ENCODE data around the gene ASIC3.

ASIC3 gene

DNA sequence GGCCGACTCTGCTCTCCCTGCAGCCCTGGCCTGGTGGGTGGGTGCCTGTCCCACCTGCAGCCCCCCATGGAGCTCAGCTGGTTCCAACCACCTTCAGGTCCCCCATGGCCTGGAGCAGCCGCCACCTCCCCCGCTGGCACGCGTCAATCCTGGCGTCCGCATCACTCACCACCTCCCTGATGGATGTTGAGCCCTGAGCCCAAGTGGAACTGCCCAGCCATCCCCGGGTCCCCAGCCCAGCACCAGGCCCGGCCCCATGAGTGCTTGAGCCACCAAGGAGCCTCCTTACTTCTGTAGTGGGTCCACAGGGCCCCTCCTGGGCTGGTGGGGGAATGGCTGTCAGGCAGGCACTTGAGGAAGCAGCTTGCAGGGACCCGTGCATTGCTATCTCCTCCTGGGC lies 52.6 kb downstream of the ASIC3 start:
- H4K91ac ChIP-seq (ENCODE audit: low read depth, low read length, poor library complexity) = no peak overlapping the region
- H3K27me3 ChIP-seq (ENCODE audit: control insufficient read depth in 3 of 3, insufficient read depth in 3 of 3, low read depth in 1 of 3, low read length in 3 of 3) = no peaks in the 10 kb centered on the region
- no peak overlapping the region for H2BK12ac ChIP-seq (ENCODE audit: low read length)
- H3K27ac ChIP-seq (replicated peaks; ENCODE audit: low read length) = no peak overlapping the region
- peaks cover 7 to 34% of the 10 kb centered on the region in 2 donors for H3K36me3 ChIP-seq (replicated peaks in 1 of 2; ENCODE audit: control insufficient read depth in 2 of 2, insufficient read depth in 2 of 2, low read length in 2 of 2)
- no peak overlapping the region for H3K9ac ChIP-seq (ENCODE audit: low read depth, low read length, poor library complexity)
- H3K4ac ChIP-seq (ENCODE audit: low read length) = no peak overlapping the region
- H3K14ac ChIP-seq (ENCODE audit: low read length) = peak overlapping the region; percentile 38
- no peak overlapping the region for H3K4me2 ChIP-seq (ENCODE audit: insufficient read depth, low read length, poor library complexity, severe bottlenecking)
- H3K9me3 ChIP-seq (replicated peaks in 1 of 2; ENCODE audit: control insufficient read depth in 2 of 2, insufficient read depth in 1 of 2, low read depth in 1 of 2, low read length in 2 of 2) = no peaks in the 10 kb centered on the region
- H4K8ac ChIP-seq (ENCODE audit: low read depth, low read length) = no peak overlapping the region
- no peak overlapping the region for H2BK120ac ChIP-seq (ENCODE audit: low read depth, low read length)
- peaks cover 4 to 10% of the 10 kb centered on the region in 2 donors for H3K4me1 ChIP-seq (ENCODE audit: control insufficient read depth in 2 of 2, insufficient read depth in 1 of 2, low read depth in 1 of 2, low read length in 2 of 2)
- no peak overlapping the region for H2AK5ac ChIP-seq (ENCODE audit: low read depth, low read length)
- no peak overlapping the region for H2BK15ac ChIP-seq (ENCODE audit: low read length)
- H2AFZ ChIP-seq (ENCODE audit: low read length) = no peak overlapping the region
- H3K18ac ChIP-seq (ENCODE audit: low read length) = no peak overlapping the region
- peak overlapping the region; percentile 53 for H2BK5ac ChIP-seq (ENCODE audit: low read length)
- no peak for DNase-seq (ENCODE audit: low spot score)
- H3K23ac ChIP-seq (ENCODE audit: low read depth, low read length, poor library complexity) = no peak overlapping the region
- peaks cover 18% of the 10 kb centered on the region for H3K79me1 ChIP-seq (ENCODE audit: low read depth, low read length)
- no CpG with 5 or more reads among the region's 10 CpGs for WGBS, 2 donors (ENCODE audit: extremely low coverage in 2 of 2, insufficient read length in 2 of 2, insufficient replicate concordance in 1 of 2)
- H3K4me3 ChIP-seq (ENCODE audit: low read length in 2 of 2) = no peak overlapping the region

DNA sequence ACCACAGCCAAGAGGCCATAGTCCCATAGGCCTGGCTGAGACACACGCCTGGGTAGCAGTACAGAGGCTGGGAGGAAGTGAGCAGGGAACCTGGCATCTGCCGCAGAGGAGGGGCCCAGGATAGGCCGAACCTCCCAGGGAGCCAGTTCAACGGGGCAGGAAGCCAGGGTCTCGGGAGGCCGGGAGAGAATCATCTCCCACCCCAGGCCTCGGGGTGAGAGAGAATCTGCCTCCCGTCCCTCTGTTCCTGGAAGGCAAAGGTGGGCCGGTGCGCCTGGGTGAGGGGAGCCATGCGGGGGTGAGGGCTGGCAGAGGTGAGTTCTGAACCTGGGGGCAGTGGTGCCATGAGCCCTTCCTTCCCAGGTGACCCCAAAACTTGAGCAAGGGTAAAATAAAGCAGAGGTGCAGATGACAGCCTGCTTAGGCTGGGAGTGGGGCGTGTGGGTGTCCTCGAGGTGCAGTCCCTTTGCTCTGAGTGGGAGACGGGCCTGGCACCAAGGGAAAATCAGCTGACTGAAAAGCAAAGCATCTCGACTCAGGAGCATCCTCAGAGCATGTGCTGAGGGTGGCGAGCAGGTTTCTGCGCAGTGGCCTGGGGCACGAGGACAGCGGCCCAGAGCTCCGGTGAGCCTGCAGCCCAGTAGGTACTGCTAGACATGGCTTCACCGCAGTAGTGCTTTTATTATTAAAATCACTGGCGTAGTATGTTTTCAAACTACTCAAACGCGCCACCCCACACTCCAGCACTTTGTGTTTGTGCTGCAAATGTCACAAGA lies 53.5 kb downstream of the ASIC3 start:
- no peak overlapping the region for H2AK5ac ChIP-seq (ENCODE audit: low read depth, low read length)
- no peaks in the 10 kb centered on the region for H3K9me3 ChIP-seq (replicated peaks in 1 of 2; ENCODE audit: control insufficient read depth in 2 of 2, insufficient read depth in 1 of 2, low read depth in 1 of 2, low read length in 2 of 2)
- H2AFZ ChIP-seq (ENCODE audit: low read length) = no peak overlapping the region
- H4K91ac ChIP-seq (ENCODE audit: low read depth, low read length, poor library complexity) = no peak overlapping the region
- H3K9ac ChIP-seq (ENCODE audit: low read depth, low read length, poor library complexity) = peak overlapping the region; percentile 44
- H4K8ac ChIP-seq (ENCODE audit: low read depth, low read length) = no peak overlapping the region
- H2BK15ac ChIP-seq (ENCODE audit: low read length) = no peak overlapping the region
- H3K79me1 ChIP-seq (ENCODE audit: low read depth, low read length) = peaks cover 15% of the 10 kb centered on the region
- peaks cover 7 to 37% of the 10 kb centered on the region in 2 donors for H3K36me3 ChIP-seq (replicated peaks in 1 of 2; ENCODE audit: control insufficient read depth in 2 of 2, insufficient read depth in 2 of 2, low read length in 2 of 2)
- peak overlapping the region; percentile 25 for H3K23ac ChIP-seq (ENCODE audit: low read depth, low read length, poor library complexity)
- H3K27ac ChIP-seq (replicated peaks; ENCODE audit: low read length) = no peak overlapping the region
- H3K4me1 ChIP-seq (ENCODE audit: control insufficient read depth in 2 of 2, insufficient read depth in 1 of 2, low read depth in 1 of 2, low read length in 2 of 2) = peaks cover 4 to 10% of the 10 kb centered on the region in 2 donors
- no peak overlapping the region for H3K4me2 ChIP-seq (ENCODE audit: insufficient read depth, low read length, poor library complexity, severe bottlenecking)
- H2BK5ac ChIP-seq (ENCODE audit: low read length) = no peak overlapping the region
- no CpG with 5 or more reads among the region's 24 CpGs for WGBS, 2 donors (ENCODE audit: extremely low coverage in 2 of 2, insufficient read length in 2 of 2, insufficient replicate concordance in 1 of 2)
- H3K4ac ChIP-seq (ENCODE audit: low read length) = no peak overlapping the region
- H2BK12ac ChIP-seq (ENCODE audit: low read length) = no peak overlapping the region
- no peaks in the 10 kb centered on the region for H3K27me3 ChIP-seq (ENCODE audit: control insufficient read depth in 3 of 3, insufficient read depth in 3 of 3, low read depth in 1 of 3, low read length in 3 of 3)
- no peak overlapping the region for H3K14ac ChIP-seq (ENCODE audit: low read length)
- H2BK120ac ChIP-seq (ENCODE audit: low read depth, low read length) = no peak overlapping the region
- H3K18ac ChIP-seq (ENCODE audit: low read length) = no peak overlapping the region
- H3K4me3 ChIP-seq (ENCODE audit: low read length in 2 of 2) = no peak overlapping the region
- no peak for DNase-seq (ENCODE audit: low spot score)
